GM23338 (cell line): Measurements from ENCODE around the gene GRIA4. TPM values are rescaled to one million over a fixed set of nuclear protein-coding genes. Genes with fewer than 3 reads are reported as not detected.

Source experiments
- CREB1 ChIP-seq: fragments of 250-450 bp; sonication (Bioruptor Pico); IDR thresholded peaks from 2 replicates; pipeline ENCODE4 v1.5.0; 2020; ENCODE audit warnings: low read depth, mild to moderate bottlenecking, moderate library complexity
- EZH2 ChIP-seq: fragments of 200-600 bp; sonication (generic); IDR thresholded peaks from one replicate; pipeline ENCODE4 v1.8.0; 2017; ENCODE audit warnings: antibody characterized with exemption, mild to moderate bottlenecking, low read depth; ENCODE audit not compliant: unreplicated experiment
- EZH2phosphoT487 ChIP-seq: fragments of 200-600 bp; sonication (generic); IDR thresholded peaks from one replicate; pipeline ENCODE4 v1.8.1; 2018; ENCODE audit warnings: antibody characterized with exemption; ENCODE audit not compliant: unreplicated experiment
- JUNB ChIP-seq: IDR thresholded peaks from one replicate; pipeline ENCODE4 v1.6.1; 2016; ENCODE audit warnings: antibody characterized with exemption; ENCODE audit not compliant: unreplicated experiment
- POLR2AphosphoS5 ChIP-seq: IDR thresholded peaks from 2 replicates; pipeline ENCODE4 v1.6.1; 2016; ENCODE audit warnings: antibody characterized with exemption, low read depth
- REST ChIP-seq: IDR thresholded peaks from one replicate; pipeline ENCODE4 v1.6.1; 2018; ENCODE audit warnings: antibody characterized with exemption; ENCODE audit not compliant: unreplicated experiment
- STAT1 ChIP-seq: IDR thresholded peaks from one replicate; pipeline ENCODE4 v1.6.1; 2016; ENCODE audit warnings: antibody characterized with exemption; ENCODE audit not compliant: unreplicated experiment
- ZNF114 ChIP-seq: fragments of 250-450 bp; sonication (Bioruptor Pico); IDR thresholded peaks from 2 replicates; pipeline ENCODE4 v1.5.0; 2020; ENCODE audit warnings: mild to moderate bottlenecking, moderate library complexity
- ZNF331 ChIP-seq: fragments of 250-450 bp; sonication (Bioruptor Pico); IDR thresholded peaks from 2 replicates; pipeline ENCODE4 v1.5.0; 2020; ENCODE audit warnings: low read depth, mild to moderate bottlenecking, moderate library complexity
- polyA plus RNA-seq: library from polyadenylated mRNA; unstranded; fragments of >200 nt; fragmentation: Nextera tagmentation; extraction: Ambion mirVana; gene quantifications from 2 replicates; pipeline ENCODE4 v1.2.1, GENCODE V29; 2016
- total RNA-seq: library from RNA; depleted of rRNA; stranded (reverse); fragments of >200 nt; shearing (Covaris generic); gene quantifications from 2 replicates; pipeline ENCODE4 v1.2.3, GENCODE V29; 2014
- TF ChIP-seq, protein P1 (sequence below): fragments of 250-450 bp; sonication (Bioruptor Pico); IDR thresholded peaks from 2 replicates; pipeline ENCODE4 v1.5.0; 2020; ENCODE audit warnings: mild to moderate bottlenecking, moderate library complexity
- TF ChIP-seq, protein P2 (sequence below): IDR thresholded peaks from 2 replicates; pipeline ENCODE4 v1.6.1; 2016; ENCODE audit warnings: antibody characterized with exemption

Gene GRIA4
- total and polyA plus RNA-seq, 2 experiments from 2014 or later, result 17.8 to 71.1 TPM

- TF ChIP-seq, protein P1, sequence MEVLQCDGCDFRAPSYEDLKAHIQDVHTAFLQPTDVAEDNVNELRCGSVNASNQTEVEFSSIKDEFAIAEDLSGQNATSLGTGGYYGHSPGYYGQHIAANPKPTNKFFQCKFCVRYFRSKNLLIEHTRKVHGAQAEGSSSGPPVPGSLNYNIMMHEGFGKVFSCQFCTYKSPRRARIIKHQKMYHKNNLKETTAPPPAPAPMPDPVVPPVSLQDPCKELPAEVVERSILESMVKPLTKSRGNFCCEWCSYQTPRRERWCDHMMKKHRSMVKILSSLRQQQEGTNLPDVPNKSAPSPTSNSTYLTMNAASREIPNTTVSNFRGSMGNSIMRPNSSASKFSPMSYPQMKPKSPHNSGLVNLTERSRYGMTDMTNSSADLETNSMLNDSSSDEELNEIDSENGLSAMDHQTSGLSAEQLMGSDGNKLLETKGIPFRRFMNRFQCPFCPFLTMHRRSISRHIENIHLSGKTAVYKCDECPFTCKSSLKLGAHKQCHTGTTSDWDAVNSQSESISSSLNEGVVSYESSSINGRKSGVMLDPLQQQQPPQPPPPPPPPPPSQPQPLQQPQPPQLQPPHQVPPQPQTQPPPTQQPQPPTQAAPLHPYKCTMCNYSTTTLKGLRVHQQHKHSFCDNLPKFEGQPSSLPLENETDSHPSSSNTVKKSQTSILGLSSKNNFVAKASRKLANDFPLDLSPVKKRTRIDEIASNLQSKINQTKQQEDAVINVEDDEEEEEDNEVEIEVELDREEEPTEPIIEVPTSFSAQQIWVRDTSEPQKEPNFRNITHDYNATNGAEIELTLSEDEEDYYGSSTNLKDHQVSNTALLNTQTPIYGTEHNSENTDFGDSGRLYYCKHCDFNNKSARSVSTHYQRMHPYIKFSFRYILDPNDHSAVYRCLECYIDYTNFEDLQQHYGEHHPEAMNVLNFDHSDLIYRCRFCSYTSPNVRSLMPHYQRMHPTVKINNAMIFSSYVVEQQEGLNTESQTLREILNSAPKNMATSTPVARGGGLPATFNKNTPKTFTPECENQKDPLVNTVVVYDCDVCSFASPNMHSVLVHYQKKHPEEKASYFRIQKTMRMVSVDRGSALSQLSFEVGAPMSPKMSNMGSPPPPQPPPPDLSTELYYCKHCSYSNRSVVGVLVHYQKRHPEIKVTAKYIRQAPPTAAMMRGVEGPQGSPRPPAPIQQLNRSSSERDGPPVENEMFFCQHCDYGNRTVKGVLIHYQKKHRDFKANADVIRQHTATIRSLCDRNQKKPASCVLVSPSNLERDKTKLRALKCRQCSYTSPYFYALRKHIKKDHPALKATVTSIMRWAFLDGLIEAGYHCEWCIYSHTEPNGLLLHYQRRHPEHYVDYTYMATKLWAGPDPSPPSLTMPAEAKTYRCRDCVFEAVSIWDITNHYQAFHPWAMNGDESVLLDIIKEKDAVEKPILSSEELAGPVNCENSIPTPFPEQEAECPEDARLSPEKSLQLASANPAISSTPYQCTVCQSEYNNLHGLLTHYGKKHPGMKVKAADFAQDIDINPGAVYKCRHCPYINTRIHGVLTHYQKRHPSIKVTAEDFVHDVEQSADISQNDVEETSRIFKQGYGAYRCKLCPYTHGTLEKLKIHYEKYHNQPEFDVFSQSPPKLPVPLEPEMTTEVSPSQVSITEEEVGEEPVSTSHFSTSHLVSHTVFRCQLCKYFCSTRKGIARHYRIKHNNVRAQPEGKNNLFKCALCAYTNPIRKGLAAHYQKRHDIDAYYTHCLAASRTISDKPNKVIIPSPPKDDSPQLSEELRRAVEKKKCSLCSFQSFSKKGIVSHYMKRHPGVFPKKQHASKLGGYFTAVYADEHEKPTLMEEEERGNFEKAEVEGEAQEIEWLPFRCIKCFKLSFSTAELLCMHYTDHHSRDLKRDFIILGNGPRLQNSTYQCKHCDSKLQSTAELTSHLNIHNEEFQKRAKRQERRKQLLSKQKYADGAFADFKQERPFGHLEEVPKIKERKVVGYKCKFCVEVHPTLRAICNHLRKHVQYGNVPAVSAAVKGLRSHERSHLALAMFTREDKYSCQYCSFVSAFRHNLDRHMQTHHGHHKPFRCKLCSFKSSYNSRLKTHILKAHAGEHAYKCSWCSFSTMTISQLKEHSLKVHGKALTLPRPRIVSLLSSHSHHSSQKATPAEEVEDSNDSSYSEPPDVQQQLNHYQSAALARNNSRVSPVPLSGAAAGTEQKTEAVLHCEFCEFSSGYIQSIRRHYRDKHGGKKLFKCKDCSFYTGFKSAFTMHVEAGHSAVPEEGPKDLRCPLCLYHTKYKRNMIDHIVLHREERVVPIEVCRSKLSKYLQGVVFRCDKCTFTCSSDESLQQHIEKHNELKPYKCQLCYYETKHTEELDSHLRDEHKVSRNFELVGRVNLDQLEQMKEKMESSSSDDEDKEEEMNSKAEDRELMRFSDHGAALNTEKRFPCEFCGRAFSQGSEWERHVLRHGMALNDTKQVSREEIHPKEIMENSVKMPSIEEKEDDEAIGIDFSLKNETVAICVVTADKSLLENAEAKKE, result no peak
- TF ChIP-seq ZNF331 (CRISPR knock-in tag) (no peak), CREB1 (CRISPR knock-in tag) (no peak), JUNB (no peak), EZH2phosphoT487 (no peak), REST (no peak), STAT1 (no peak), ZNF114 (CRISPR knock-in tag) (no peak), POLR2AphosphoS5 (no peak), EZH2 (no peak)
- TF ChIP-seq, protein P2, sequence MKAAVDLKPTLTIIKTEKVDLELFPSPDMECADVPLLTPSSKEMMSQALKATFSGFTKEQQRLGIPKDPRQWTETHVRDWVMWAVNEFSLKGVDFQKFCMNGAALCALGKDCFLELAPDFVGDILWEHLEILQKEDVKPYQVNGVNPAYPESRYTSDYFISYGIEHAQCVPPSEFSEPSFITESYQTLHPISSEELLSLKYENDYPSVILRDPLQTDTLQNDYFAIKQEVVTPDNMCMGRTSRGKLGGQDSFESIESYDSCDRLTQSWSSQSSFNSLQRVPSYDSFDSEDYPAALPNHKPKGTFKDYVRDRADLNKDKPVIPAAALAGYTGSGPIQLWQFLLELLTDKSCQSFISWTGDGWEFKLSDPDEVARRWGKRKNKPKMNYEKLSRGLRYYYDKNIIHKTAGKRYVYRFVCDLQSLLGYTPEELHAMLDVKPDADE, result no peak
Observed at GRCh38 chr11:106011481-106011880, 401.6 kb downstream of the GRIA4 start (continued).
